ENCODE measurements around the gene NAV2.

DNA sequence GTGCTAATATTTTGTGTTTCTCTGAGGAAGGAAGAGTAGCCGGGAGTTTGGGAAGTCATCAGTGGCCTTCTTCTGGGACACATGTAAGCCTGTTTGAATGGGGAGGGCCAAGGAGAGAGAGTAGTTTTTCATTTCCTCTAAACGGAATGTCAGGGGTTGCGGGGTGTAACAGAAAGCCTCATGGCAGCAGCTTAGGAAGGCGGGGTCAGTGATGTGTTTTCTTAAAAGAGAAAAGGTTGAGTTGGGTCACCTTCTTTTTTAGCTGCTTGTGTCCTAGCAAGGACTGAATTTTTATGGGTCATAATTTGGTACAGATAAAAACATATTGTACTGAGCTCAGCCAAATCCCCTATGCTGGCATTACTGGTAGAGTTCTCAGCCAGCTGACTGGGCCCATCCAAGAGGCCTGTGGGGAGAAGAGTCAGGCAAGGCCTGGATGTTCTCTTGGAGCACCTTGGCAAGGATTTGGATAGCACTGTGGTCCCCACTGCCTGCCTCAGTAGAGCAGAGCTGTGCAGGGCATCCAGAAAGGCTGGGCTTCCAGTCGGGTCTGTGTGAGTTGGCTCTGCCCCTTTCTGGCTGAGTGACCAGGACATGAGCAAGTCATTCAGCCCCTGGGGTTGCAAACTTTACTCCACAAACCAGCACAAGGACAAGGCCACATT, 29.4 kb upstream of the NAV2 start:
- TF ChIP-seq CTCF (IDR thresholded peaks at IDR 0.05; ENCODE audit: poor library complexity, severe bottlenecking): no peak
- no peak for TF ChIP-seq POLR2AphosphoS5 (IDR thresholded peaks at IDR 0.05)
- TF ChIP-seq, protein P1, sequence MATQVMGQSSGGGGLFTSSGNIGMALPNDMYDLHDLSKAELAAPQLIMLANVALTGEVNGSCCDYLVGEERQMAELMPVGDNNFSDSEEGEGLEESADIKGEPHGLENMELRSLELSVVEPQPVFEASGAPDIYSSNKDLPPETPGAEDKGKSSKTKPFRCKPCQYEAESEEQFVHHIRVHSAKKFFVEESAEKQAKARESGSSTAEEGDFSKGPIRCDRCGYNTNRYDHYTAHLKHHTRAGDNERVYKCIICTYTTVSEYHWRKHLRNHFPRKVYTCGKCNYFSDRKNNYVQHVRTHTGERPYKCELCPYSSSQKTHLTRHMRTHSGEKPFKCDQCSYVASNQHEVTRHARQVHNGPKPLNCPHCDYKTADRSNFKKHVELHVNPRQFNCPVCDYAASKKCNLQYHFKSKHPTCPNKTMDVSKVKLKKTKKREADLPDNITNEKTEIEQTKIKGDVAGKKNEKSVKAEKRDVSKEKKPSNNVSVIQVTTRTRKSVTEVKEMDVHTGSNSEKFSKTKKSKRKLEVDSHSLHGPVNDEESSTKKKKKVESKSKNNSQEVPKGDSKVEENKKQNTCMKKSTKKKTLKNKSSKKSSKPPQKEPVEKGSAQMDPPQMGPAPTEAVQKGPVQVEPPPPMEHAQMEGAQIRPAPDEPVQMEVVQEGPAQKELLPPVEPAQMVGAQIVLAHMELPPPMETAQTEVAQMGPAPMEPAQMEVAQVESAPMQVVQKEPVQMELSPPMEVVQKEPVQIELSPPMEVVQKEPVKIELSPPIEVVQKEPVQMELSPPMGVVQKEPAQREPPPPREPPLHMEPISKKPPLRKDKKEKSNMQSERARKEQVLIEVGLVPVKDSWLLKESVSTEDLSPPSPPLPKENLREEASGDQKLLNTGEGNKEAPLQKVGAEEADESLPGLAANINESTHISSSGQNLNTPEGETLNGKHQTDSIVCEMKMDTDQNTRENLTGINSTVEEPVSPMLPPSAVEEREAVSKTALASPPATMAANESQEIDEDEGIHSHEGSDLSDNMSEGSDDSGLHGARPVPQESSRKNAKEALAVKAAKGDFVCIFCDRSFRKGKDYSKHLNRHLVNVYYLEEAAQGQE (IDR thresholded peaks at IDR 0.05; ENCODE audit: borderline replicate concordance): no peak
- TF ChIP-seq EZH2 (IDR thresholded peaks at IDR 0.05; ENCODE audit: borderline replicate concordance, insufficient read depth, low read length, poor library complexity, severe bottlenecking): no peak
- no peak for TF ChIP-seq MXI1 (conservative IDR thresholded peaks at IDR 0.05; ENCODE audit: poor library complexity, severe bottlenecking)
- TF ChIP-seq RAD21 (conservative IDR thresholded peaks at IDR 0.05): no peak
- no peak for TF ChIP-seq EP300 (conservative IDR thresholded peaks at IDR 0.05; ENCODE audit: poor library complexity, severe bottlenecking)

All from neural cell (in vitro differentiated cells).